ENCODE data around the gene C1QL1.
A peak's percentile ranks its signal among the peaks of the same experiment; 100 is the strongest.

Gene C1QL1

DNA sequence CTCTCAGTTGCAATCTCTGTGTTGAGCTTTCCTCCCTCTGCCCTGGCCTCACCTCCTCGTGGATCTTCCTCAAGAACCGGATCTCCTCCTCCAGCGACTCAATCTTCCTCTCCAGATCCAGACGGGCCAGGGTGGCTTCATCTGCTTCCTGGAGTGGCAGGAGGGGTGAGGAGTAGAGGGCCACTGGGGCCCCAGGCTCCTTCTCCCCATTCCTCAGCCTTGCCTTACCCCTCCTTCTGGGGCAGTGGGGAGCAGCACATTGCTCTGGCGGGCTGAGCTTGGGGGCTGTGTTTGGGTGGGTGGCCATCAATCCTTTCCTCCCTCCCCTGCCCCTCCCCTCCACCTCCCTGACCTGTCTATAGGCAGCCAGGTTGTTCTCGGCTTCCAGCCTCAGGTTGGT is 54.4 kb downstream of the C1QL1 start:
- no peak for DNase-seq (ENCODE audit: low spot score)

DNA sequence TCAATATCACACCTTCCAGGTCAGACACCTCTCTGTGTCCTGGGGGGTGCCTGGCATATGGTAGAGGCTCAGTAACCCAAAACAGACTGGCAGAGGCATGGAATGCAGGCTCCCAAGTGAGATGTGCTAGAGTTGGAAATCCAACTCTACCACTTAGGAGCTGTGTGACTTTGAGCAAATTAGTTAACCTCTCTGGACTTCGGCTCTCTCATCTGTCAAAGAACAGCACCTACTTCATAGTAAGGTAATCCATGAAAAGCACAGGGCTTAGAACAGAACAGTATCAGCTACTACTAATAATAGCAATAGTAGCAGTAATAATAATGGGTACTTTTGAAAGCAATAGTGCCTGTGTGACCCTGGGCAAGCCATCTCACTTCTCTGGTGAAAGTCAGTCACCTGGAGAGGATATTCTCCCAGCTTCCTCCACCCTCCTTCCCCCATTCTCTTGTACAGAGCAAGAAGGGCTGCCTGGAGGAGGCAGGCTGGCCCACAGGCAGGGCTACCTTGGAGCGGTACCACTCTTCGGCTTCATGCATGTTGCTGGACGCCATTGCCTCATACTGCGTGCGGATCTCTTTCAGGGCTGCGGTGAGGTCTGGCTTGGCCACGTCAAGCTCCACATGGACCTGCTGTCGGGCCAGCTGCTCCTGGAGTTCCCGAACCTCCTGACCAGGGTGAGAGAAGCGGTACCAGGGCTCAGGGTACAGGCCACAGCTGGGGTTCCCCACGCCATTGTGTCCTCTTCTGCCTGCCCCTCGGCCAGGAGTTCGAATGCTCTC is 55.1 kb downstream of the C1QL1 start:
- DNase-seq (ENCODE audit: low spot score): no peak

DNA sequence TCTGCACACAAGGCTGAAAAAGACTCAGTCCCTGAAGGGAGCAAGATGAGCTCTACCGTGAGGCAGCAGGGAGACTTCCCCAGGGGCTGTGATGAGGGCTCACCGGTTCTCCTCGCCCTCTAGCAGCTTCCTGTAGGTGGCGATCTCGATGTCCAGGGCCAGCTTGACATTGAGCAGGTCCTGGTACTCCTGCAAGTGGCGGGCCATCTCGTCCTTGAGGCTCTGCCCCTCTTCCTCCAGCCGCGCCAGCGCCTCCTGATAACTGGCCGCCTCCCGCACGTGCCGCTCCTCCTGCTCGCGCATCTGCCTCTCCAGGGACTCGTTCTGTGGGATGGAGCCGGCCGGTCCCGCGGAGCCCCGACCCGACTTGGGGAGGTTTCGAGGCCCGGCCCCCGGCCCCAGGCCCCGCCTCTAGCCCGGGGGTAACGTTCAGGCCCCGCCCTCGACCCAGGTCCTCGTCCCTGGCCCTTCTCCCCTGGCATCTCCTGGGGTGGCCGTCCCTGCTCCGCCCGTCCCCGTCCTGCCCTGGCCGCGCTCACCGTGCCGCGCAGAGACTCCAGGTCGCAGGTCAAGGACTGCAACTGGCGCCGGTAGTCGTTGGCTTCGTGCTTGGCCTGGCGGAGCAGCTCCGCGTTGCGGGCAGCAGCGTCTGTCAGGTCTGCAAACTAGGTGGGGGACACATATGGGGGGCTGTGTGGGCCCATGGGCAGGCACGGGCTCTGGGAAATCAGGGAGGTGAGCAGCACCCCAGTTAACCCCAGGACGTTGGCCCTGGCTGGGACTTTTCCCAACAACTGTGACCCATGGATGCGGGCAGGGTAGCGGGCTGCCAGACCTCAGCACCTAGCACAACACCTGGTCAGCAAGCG is 56.7 kb downstream of the C1QL1 start:
- peak; percentile 88 for DNase-seq (ENCODE audit: low spot score)

GRCh38 chr17:44910231-44911106 is 57.6 kb downstream of the C1QL1 start:
- no peak for DNase-seq (ENCODE audit: low spot score)
